CD4-positive, alpha-beta T cell treated with Interleukin-15 for 4 hours (primary cell): Measurements from ENCODE around the gene MARCHF9.

ENCODE experiments used
- DNase-seq: peaks from one replicate; pipeline ENCODE4 v3.0.0-alpha.2; 2020; ENCODE audit warnings: low spot score

Gene MARCHF9

DNA sequence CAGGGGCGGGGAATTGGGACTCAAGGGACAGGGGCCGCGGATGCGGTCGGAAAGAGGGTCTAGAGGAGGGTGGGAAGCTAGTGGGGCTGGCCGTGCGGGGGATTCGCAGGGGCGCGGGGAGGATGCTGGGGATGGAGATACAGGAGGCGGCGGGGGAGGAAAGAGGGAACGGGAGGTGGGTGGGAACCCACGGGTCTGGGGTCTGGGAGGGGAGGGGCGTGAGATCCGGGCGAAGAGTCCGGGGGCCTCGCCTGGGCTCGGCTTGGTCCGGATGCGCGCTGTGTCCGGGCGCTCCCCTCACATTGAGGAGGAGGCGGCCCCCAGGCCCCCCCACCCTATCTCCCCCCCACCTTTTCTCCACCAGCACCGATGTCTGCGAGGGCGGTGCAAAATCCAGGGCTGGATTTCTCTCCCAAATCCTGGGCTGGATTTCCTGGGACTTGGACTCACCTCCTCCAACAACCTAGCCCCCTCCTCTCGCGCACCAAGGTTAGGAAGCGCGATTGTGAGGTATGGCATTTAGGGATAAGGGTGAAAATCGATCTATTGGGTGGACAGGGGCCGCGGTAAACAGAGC, 16.2 kb upstream of the MARCHF9 start, which contains the start of gene AGAP2:
Gene AGAP2 (minus strand): TSS at position 82 of the 577 bp plus-strand sequence. CDS start 496 bp downstream, outside the sequence.
- no peak for DNase-seq

- no peak for DNase-seq
These were observed 15.5 kb upstream of the MARCHF9 start for GRCh38 chr12:57739387-57739786.

- no peak for DNase-seq
These were observed 14.9 kb upstream of the MARCHF9 start for GRCh38 chr12:57739914-57740538.

DNA sequence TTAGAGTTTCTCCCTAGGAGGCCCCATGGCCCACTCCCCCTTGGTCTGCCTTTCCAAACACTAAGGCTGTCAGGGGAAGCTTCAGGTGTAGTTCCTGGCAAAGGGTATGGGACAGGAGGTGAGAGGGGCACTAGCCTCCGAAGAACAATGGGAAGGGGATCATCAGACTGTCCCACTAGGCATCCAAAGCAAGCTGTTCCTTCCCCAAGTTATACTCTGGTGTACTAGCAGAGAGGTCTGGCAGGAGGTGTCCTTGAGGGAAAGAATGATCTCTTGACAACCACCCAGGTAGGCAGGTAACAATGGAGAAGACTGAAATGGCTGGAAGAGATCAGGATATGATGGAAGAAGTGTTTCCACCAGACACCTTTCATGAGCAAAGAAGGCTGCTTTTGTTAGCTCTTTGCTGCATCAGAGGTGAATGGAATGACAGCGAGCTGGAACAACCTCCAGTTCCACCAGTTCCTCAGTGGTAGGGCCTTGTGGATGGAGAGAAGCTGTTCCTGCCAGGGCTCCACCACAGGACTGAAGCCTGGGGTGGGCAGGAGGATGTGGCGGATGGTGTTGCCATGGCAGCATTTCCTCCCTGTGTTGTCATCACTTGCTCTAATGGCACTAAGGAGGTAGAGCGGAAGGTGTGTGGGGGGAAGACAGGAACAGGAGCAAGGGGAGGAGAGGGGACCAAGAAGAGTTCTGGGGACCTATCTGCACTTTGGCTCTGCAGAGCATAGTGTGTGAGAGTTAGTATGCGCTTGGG, 14.1 kb upstream of the MARCHF9 start:
- peak; percentile 82 for DNase-seq

GRCh38 chr12:57741413-57741789, 13.5 kb upstream of the MARCHF9 start:
- no peak for DNase-seq

DNA sequence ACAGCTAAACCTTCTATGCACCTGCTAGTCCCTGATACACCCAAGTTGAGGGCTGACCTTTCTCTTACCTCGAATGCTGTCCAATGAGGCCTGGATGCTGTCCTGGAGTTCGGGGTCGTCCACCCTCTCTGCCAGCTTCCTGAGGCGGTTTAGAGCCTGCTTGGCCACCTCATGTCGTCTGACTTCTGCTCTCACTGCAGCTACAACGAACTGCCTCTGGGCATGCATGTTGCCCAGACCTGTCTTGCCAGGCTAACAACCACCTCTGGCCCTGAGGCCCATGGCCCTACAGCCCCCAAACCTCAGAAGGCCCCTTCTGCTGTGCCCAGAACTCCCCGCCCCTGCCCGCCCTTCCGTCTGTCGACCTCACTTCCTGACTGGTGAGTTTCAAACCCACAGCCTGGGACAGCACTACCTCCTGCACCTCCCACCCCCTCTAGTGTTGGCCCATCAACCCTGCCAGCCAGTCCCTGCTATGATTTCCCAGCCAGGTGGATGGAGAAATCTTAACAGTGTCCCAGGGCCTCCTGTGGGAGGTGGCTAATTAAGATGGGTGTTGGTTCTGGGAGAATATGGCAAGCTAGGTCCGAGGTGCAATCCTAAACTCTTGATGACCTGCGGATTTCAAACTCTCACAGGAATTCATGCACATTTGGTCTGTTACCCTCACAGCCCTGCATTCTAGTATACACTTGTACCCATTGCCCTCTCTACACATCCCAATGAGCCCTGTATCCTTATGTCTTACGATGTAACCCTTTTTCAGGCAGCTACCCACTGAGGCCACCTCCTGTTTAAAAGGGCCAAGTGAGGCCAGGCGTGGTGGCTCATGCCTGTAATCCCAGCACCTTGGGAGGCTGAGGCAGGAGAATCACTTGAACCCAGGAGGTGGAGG, 12.8 kb upstream of the MARCHF9 start:
- peak; percentile 85 for DNase-seq

DNA sequence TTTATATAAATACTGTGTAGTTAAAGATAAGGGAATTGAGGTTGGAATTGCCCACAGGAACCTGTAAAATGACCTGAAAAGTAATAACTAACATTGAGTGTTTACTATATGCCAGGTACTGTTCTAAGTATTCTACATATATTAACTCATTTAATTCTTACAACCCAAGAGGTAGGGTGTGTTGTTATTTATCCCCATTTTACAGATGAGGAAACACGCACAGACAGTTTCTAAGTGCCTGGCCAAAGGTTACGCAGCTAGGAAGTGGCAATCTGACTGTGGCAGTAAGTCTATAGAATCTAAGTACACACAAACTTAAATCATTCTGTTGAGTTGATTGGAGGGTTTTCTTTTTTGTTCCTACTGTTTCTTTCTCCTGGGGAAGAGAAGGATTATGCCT, 11.1 kb upstream of the MARCHF9 start:
- DNase-seq = no peak

DNA sequence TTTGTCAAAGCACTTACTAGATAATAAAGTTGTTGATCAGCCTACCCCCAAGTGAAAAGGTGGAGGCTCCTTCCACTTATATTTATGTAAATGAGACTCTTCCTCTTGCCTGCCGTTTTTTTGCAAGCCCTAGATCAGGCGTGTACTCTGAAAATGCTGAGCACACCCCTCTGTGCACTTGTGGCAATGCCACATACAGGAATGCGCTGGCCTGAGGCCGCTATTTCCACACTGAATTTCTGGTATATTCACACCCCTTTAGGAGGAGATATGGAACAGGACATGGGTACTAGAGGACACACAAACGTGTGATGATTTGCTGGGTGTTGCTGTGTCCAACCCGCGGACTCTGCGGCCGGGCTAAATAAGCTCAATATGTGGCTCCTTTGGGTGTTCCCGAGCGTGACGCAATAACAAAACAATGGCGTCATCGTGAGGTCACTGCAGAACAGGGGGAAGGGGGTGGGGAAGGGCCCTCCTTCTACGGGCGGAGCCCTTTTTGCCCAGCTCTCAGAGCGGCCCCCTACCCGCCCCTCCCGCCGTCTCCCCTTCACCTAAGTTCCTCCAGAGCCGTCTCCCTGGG, 10.6 kb upstream of the MARCHF9 start:
- no peak for DNase-seq

GRCh38 chr12:57744777-57745484, 10.0 kb upstream of the MARCHF9 start, which contains the start of gene TSPAN31:
TSS of gene TSPAN31 (plus strand) at chr12:57745039. CDS start at chr12:57745155, 116 bp downstream.
- DNase-seq = peak; percentile 95

- DNase-seq = no peak
These were observed 9.4 kb upstream of the MARCHF9 start for GRCh38 chr12:57745485-57745881.

DNA sequence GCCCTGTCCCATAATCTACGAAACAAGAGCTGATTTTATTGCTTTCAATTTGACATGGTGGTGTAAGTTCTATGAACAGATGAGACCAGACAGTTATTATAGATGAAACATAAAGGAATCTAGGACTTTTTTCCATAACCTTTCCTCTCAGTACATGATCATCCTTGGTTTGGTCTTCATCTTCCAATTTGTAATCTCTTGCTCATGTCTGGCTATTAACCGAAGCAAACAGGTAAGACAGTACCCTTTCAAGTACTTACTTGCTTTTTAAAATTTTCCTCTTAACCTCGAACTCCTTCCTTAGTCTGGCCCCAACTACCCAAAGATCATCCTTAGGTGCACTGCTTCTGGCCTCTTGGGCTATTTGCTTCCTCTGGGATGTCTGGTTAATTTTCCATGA, 8.9 kb upstream of the MARCHF9 start:
- DNase-seq = no peak

GRCh38 chr12:57749061-57749460, 5.8 kb upstream of the MARCHF9 start:
- DNase-seq = no peak

GRCh38 chr12:57750561-57751431, 4.1 kb upstream of the MARCHF9 start:
- no peak for DNase-seq

DNA sequence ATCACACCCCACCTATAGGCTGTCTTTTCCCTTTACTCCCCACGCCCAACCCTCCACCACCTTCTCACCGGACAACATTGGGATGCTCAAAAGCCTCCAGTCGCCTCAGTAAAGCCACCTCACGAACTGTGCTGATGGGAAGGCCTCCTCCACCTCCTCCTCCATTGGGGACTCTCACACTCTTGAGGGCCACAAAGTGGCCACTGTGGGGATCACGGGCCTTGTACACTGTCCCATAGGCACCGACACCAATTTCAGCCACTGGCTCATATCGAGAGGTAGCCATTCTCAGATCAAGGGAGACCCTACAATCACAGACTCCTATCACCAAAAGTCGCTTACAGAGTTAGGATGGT, 3.5 kb upstream of the MARCHF9 start:
- DNase-seq = no peak

DNA sequence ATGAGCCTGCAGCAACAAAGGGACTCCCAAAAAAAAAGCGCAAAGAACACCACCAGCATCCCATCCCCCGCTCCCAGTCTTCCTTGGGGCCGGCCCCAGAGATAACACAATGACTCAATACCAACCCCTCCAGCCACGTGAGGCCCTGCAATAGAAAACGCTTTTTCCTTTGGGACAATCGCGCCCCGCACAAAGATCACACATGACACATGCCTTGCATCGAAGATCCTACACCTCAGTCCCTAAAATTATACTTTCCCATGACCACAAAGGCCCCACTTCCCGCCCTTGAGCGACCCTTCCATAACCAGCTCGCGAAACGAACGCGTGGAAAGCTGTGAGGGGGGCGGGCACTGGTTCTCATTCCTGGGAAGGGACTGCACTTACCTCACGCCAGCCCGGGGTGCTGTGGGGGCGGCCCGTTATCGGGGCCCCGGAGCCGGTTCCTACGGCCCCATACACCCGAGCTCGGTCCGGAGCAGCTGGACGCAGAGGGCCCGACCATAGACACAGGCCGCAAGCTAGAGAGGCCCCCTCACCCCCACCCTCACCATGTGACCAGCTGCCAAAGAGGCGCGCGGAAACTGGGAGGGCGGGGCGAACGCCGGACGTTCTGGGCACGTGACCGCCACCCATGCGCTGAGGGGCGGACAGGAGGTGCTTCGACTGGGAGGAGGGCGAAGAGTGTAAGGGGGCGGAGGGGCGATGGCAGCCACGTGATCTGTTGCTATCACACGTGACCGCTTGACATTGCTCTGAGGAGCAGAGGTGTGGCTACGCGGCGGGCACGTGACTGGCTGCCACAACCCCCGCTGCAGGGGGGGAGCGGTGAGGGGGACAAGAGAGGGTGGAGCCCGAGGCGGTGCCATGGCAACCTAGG, 2.9 kb upstream of the MARCHF9 start, which contains the start of gene CDK4:
Gene CDK4 (minus strand): TSS at position 523 of the 880 bp plus-strand sequence. CDS start 593 bp downstream, outside the sequence.
- DNase-seq = peak; percentile 99

DNA sequence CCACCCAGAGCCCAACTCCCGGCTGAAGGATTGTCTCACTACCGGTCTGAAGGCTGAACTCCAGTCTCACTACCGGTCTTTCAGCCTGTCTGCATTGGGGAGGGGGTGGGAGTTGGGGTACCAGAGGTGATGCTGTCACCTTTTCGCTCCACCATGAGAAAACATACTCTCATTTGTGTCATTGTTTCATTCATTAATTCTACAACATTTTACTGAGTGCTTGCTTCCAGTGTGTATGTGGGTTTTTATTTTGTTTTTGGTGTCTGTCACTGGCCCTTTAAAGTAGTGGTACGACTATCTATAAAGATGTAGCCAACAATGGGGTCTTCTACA, 2.3 kb upstream of the MARCHF9 start:
- no peak for DNase-seq

- no peak for DNase-seq
These were observed 1.1 kb upstream of the MARCHF9 start for GRCh38 chr12:57753756-57754337.

DNA sequence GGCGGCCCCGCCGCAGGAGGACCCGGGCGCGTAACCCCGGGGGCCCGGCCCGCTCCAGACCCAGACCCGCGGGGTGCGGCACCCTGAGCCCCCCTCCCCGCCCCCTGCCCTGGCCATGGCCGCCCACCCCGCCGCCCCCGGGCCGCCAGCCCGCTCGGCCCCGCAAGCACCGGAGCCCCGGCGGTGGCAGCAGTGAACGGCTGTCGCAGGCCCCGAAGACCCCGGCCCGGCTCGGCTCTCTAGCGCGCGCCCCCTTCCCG, 221 bp downstream of the MARCHF9 start:
- no peak for DNase-seq
